ENCODE data around the gene TOP1.

Gene TOP1

GRCh38 chr20:41038149-41038877, 9.7 kb downstream of the TOP1 start:
- DNase-seq (ENCODE audit: low spot score) = no peak

GRCh38 chr20:41038878-41039404, 10.3 kb downstream of the TOP1 start:
- DNase-seq (ENCODE audit: low spot score) = no peak

GRCh38 chr20:41040855-41041254, 12.2 kb downstream of the TOP1 start:
- no peak for DNase-seq (ENCODE audit: low spot score)

DNA sequence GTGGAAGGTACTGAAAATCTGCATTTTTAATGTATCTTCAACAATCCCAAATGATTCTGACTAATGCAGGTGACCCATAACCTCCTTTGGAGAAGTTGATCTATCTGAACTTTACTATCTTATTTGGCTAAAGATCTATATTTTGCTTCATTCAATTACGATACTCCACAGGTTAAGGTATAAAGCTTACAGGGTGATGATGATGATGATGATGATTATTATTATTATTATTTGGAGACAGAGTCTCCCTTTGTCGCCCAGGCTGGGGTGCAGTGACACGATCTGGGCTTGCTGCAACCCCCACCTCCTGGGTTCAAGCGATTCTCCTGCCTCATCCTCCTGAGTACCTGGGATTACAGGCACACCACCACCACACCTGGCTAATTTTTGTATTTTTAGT, 13.1 kb downstream of the TOP1 start:
- no peak for DNase-seq (ENCODE audit: low spot score)

DNA sequence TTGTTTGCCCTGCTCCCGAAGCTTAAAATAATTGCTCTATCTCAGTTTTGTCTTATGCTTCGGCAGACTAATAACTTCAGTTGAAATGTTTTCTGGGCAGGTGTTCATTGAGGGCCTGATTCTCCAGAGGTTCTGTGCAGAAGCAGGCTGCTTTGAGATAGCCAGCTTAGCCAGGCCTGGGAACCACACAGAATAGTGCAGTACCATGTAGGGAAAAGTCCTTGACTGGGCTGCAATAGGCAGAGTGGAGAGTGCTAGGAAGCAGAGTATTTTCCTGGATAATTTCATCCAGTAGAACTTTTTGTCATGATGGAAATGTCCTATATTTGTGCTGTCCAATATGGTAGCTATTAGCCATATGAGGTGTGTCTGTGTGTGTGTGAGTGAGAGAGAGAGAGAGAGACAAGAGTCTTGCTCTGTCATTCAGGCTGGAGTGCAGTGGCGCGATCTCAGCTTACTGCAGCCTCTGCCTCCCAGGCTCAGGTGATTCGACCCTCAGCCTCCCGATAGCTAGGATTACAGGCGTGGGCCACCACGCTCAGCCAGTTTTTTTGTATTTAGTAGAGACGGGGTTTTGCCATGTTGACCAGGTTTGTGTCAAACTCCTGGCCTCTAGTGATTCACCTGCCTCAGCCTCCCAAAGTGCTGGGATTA, 15.9 kb downstream of the TOP1 start:
- DNase-seq (ENCODE audit: low spot score) = peak; percentile 61

- DNase-seq (ENCODE audit: low spot score) = peak; percentile 73
Observed at GRCh38 chr20:41045671-41046070, 17.0 kb downstream of the TOP1 start.

DNA sequence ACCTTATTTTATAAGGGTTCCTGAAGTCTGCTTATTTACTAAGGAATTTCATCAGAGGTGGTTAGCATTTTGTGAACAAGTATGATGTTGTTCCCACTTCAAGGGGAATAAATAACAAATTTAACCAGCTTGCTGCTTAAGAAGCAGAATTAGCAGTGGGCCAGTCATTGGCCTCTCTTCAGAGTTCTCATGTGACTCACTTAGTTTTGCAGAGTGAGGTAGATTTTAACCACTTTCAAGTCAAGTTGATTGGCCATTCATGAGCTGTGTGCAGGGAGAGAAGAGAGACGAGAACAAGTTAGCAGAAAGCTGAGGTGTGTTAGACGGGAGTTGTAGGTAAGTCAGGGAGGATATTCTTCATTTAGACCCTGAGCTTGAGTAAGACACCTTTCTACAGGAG, 18.1 kb downstream of the TOP1 start:
- peak; percentile 70 for DNase-seq (ENCODE audit: low spot score)

DNA sequence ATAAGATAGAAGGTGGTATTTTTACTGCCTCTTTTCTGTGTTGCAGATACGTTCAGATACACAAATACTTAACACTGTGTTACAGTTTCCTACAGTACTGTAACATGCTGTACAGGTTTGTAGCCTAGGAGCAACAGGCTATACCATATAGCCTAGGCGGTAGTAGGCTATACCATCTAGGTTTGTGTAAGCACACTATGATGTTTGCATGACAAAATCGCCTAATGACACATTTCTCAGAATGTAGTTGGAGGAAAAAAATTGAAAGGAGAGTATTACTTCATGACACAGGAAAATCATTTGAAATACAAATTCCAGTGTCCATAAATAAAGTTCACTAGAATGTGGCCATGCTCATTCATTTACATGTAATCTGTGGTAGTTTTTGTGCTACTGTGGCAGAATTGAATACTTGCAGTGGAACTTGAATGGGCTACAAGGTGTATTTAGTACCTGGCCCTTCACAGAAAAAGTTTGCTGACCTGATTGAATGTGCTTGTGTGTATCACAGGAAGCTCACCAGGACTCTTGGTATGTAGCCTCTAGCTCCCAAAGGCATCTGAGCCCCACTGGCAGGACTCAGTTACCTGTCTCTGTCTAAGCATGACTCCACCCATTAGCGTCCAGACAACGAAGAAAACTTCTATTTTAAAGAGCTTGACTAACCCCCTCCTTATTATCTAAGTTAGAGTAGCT, 18.8 kb downstream of the TOP1 start:
- DNase-seq (ENCODE audit: low spot score) = no peak

GRCh38 chr20:41047975-41048305, 19.3 kb downstream of the TOP1 start:
- peak; percentile 82 for DNase-seq (ENCODE audit: low spot score)

DNA sequence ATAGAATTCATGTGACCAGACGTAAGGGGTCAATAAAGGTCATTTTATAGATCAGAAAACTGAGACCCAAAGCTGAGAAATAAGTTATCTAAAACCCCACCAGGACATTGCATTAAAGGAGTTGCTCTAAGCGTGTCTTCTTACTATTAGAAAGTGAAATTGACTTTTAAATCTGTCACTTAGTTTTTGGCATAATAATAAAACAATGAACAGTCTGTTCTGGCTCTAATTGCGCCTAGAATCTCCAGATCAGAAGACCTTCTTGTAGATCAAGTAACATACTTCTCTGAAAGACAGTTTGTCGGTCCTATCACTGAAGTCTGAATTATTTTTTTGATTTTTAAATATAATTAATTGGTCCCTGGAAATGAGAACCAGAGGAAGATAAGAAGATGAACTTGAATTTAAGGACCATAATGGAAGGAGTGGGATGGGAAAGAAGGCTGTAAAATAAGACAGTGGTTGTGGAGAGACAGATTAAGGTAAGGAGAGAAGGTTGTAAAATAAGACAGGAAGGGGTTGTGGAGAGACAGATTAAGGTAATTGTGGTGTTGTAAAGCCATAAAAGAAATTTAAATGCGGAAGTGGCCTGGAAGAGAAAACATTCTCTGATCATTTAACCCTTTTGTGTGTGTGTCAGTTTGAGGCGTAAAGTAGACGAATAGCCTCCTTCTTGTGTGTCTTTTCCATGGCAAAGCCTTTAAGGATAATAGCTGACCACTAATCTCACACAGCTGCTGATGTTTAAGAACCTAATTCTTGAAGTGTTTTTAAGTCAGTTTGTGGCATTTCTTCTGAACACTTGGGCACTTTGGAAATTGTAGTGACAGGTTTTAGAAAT, 20.1 kb downstream of the TOP1 start:
- DNase-seq (ENCODE audit: low spot score) = peak; percentile 71

GRCh38 chr20:41049451-41049850, 20.8 kb downstream of the TOP1 start:
- peak; percentile 64 for DNase-seq (ENCODE audit: low spot score)

DNA sequence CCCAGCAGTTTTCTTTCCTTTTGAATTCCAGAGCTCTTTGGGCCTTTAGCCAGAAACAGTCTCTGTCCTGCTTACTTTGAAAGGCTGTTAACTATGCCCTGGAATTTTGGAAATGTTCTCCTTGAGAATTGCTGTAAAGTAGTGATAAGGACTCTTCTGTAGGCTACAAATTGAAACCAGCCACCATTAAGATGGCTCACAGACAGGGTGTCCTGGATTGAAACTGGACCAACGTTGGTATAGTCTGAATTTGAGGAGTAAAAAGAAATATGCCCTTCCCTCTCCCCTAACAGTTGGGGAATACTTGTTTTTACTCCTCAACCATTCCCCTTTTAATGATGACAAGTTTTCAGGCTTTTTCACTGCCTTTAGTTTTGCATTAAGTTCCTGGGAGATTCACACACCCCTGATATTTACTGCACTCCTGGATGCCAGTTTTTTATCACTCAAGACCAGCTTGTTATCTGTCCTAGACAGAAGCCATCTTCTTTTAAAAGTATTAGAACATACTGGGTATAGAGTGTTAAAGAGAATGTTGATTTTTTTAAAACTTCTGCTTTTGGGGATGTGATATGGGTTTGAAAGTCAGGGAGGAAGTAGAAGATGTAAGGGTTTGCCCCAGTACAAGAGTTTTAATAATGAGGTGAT, 21.9 kb downstream of the TOP1 start:
- DNase-seq (ENCODE audit: low spot score) = peak; percentile 91

GRCh38 chr20:41051009-41051825, 22.6 kb downstream of the TOP1 start:
- peak; percentile 79 for DNase-seq (ENCODE audit: low spot score)

- DNase-seq (ENCODE audit: low spot score) = no peak
Observed at GRCh38 chr20:41052742-41053419, 24.3 kb downstream of the TOP1 start.

DNA sequence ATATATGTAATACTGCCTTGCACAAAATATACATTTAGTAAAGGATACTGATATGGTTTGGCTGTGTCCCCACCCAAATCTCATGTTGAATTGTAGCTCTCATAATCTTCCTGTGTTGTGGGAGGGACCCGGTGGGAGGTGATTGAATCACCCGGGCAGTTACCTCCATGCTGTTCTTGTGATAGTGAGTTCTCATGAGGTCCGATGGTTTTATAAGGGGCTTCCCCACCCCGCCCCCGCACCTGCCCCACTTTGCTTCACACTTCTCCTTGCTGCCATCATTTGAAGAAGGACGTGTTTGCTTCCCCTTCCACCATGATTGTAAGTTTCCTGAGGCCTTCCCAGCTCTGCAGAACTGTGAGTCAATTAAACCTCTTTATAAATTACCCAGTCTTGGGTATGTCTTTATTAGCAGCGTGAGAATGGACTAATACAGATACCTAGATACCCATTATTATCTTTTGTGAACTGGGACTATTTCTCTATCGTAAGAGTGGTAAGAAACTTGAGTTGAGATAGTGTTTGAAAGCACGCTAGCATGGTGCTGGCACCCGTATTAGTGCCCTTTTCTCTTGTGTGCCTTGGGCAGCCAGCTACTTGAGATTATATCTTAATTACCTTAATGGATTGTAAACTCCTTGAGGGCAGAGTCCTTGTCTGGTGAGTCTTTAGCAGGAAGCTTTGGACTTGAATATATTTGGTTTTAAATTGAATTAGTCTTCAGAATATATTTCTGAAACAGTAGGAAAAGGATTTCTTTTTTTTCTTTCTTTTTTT, 25.6 kb downstream of the TOP1 start:
- DNase-seq (ENCODE audit: low spot score) = peak; percentile 50

DNA sequence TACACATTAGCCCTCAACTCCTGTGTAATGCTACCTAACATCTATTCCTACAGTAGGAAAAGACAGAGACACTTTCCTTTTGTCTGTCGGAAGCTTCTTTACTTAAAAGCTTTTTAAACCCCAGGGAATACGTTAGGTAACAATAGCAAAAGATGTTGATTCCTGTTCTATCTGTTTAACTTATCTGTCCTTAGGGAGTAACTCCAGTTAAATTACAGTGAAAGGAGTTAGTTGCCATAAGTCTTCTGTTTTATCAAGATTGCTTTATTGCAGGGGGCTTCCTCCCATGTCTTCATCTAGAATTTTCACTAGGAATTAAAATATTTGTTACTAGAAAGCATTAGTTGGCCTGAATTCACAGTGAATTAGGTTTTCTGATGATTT, 26.2 kb downstream of the TOP1 start:
- peak; percentile 61 for DNase-seq (ENCODE audit: low spot score)

DNA sequence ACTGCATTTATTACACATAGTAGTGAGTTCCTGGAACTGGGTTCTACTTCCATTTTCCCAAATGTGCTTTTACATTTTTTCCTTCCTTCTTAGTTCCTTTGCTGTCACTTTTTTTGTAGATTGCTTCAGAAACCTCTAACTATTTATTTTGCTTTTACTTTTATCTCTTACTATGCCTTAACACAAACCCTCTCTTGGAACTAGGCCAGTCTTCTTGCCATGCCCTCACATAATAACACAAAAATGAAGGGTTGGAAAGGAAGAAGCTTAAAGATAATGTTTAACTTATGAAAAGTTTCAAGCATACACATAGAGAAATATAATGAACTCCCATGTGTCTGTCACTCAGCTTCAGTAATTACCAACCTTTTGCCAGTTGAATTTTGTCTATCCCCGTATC, 27.1 kb downstream of the TOP1 start:
- peak; percentile 83 for DNase-seq (ENCODE audit: low spot score)

DNA sequence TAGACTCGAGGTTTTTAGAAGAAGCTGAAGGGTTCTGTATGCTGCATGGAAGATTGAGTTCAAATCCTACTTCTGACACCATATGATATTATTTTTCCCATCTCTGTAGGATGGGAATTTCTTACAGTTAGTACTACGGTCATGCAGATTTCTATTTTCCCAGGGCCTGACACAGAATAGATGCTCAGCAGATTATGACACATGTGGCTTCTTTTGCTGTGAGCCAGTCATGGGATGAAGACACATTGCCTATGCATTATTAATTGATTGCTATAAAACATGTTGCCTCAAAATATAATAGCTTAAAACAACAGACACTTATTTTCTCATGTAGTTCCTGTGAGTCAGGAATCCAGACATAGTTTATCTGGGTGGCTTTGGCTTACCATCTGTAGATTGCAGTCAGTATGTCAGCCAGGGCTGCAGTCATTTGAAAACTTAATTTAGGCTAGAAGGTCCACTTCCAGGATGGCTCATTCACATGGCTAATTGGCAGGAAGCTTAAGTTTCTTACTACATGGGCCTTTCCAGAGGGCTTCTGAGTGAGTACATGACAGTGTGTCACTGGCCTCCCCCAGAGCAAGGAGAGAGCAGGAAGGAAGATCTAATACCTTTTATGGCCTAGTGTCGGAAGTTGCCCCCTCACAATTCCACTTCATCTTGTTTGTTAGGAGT, 29.5 kb downstream of the TOP1 start:
- peak; percentile 47 for DNase-seq (ENCODE audit: low spot score)

Measured in hematopoietic multipotent progenitor cell treated with erythropoietin and hydrocortisone succinate and interleukin-3 and kit ligand, for 17 days (in vitro differentiated cells).